ENCODE measurements around the gene SLFNL1. TPM values are rescaled to one million over a fixed set of nuclear protein-coding genes. Genes with fewer than 3 reads are reported as not detected.

The SLFNL1 gene
- total and polyA plus RNA-seq, 4 donors = 0.02 to 0.68 (median 0.38) TPM

DNA sequence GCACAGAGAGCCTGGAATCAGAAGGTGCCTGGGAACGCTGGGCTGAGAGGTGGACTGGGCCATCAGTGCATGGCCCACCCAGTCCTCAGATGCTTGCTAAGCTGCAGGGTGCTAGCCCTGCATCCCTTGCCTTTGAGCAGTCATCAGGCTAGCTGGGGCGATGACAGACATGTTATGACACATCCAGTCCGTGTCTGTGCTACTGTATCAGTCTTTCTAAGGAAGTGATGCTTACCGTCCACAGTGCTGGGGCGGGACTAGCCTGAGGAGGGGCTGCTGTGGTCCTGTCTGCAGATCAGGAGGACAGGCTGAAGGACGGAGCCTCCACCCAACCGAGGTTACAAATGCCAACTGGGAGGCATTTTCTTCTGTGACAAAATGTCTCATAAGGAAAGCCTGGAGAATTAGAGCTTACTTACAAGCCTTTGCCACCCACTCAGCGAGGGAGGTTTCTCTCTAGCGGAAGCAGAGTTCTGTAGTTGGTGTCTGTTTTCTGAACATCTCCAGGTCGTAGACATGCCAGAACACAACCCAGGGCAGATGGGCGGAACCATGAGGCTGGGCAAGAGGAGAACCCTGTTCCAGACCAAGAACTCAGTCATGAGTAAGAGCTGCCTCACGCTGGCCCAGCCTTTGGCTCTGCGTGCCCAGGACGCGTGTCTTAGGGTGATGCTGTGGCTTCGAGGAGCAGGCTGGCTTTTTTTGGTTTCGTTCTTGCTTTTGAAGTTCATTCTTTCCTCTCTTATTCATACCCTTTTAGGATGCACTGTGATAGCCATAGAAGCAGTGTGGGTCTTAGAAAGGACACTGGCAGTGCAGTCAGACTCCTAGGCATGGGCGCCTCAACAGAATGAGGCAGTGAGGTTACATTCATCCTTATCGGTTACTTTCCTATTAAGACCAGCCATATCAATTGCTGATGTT, 14.3 kb downstream of the SLFNL1 start:
- H3K4me1 ChIP-seq (ENCODE audit: control insufficient read depth in 4 of 4, insufficient read depth in 4 of 4, low read length in 3 of 4) = peaks cover 2 to 5% (median 4%) of the 10 kb centered on the region in 4 donors
- WGBS = 95% methylated on average over 19 of the region's 19 CpGs
- no peak for DNase-seq (ENCODE audit: low spot score)
- no peak overlapping the region for H3K4me3 ChIP-seq (ENCODE audit: low read depth in 1 of 3, low read length in 3 of 3)
- TF ChIP-seq RXRA (IDR thresholded peaks at IDR 0.05) (no peak), NR2F2 (IDR thresholded peaks at IDR 0.05) (no peak)
- H3K27me3 ChIP-seq (ENCODE audit: control insufficient read depth in 4 of 4, insufficient read depth in 4 of 4, low read length in 3 of 4) = no peaks in the 10 kb centered on the region
- H3K36me3 ChIP-seq (ENCODE audit: control insufficient read depth in 4 of 4, insufficient read depth in 3 of 4, low read depth in 1 of 4, low read length in 3 of 4) = peaks cover 14 to 87% (median 79%) of the 10 kb centered on the region in 4 donors
- no peaks in the 10 kb centered on the region for H3K9me3 ChIP-seq (ENCODE audit: control insufficient read depth in 4 of 4, low read length in 3 of 4)
- H3K27ac ChIP-seq (ENCODE audit: low read depth in 1 of 2, low read length in 2 of 2) = no peak overlapping the region
- no peak overlapping the region for H3K9ac ChIP-seq (ENCODE audit: low read depth in 1 of 2, low read length in 2 of 2)

DNA sequence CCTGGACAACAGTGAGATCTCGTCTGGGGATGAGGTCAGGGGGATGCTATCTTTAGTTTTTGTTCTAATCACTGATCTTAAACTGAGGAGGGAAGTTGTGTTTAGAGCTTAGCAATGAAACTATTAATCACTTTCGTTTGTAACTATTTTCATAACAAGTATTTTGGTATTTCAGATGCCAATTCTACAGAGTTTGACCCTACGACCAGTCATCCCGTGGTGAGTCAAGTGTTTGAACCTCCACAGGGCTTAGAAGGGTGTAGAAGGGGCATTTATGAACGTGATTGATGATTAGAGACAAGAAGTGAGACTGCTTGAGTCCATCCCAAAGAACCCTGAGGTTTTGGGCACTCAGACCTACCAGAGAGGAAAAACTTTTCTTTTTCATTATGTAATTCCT, 15.6 kb downstream of the SLFNL1 start:
- H3K9me3 ChIP-seq (ENCODE audit: control insufficient read depth in 4 of 4, low read length in 3 of 4) = no peaks in the 10 kb centered on the region
- no peak overlapping the region for H3K9ac ChIP-seq (ENCODE audit: low read depth in 1 of 2, low read length in 2 of 2)
- no peak overlapping the region for H3K27ac ChIP-seq (ENCODE audit: low read depth in 1 of 2, low read length in 2 of 2)
- DNase-seq (ENCODE audit: low spot score) = no peak
- peaks cover 14 to 87% (median 76%) of the 10 kb centered on the region in 4 donors for H3K36me3 ChIP-seq (ENCODE audit: control insufficient read depth in 4 of 4, insufficient read depth in 3 of 4, low read depth in 1 of 4, low read length in 3 of 4)
- peaks cover 2 to 5% (median 4%) of the 10 kb centered on the region in 4 donors for H3K4me1 ChIP-seq (ENCODE audit: control insufficient read depth in 4 of 4, insufficient read depth in 4 of 4, low read length in 3 of 4)
- 87% methylated on average over 5 of the region's 5 CpGs for WGBS
- TF ChIP-seq NR2F2 (IDR thresholded peaks at IDR 0.05) (no peak), MAX (IDR thresholded peaks at IDR 0.05) (no peak), FOXA1 (IDR thresholded peaks at IDR 0.05) (no peak), HNF4G (IDR thresholded peaks at IDR 0.05) (no peak), FOXA2 (IDR thresholded peaks at IDR 0.05) (no peak), ATF3 (IDR thresholded peaks at IDR 0.05) (no peak), RXRA (IDR thresholded peaks at IDR 0.05) (no peak), YY1 (IDR thresholded peaks at IDR 0.05) (no peak), JUND (IDR thresholded peaks at IDR 0.05) (no peak), RAD21 (IDR thresholded peaks at IDR 0.05) (no peak), EGR1 (IDR thresholded peaks at IDR 0.05; ENCODE audit: low read depth in 2 of 2) (no peak), CTCF (IDR thresholded peaks at IDR 0.05; ENCODE audit: low read depth, low read length, missing input control) (no peak)
- H3K4me3 ChIP-seq (ENCODE audit: low read depth in 1 of 3, low read length in 3 of 3) = no peak overlapping the region
- no peaks in the 10 kb centered on the region for H3K27me3 ChIP-seq (ENCODE audit: control insufficient read depth in 4 of 4, insufficient read depth in 4 of 4, low read length in 3 of 4)

- peak; percentile 86 for DNase-seq (ENCODE audit: low spot score)
- Histone ChIP-seq H3K4me1 (ENCODE audit: control insufficient read depth in 4 of 4, insufficient read depth in 4 of 4, low read length in 3 of 4) (peaks cover 2 to 5% (median 4%) of the 10 kb centered on the region in 4 donors), H3K27ac (ENCODE audit: low read depth in 1 of 2, low read length in 2 of 2) (no peak overlapping the region), H3K9ac (ENCODE audit: low read depth in 1 of 2, low read length in 2 of 2) (no peak overlapping the region), H3K9me3 (ENCODE audit: control insufficient read depth in 4 of 4, low read length in 3 of 4) (no peaks in the 10 kb centered on the region), H3K4me3 (ENCODE audit: low read depth in 1 of 3, low read length in 3 of 3) (no peak overlapping the region), H3K27me3 (ENCODE audit: control insufficient read depth in 4 of 4, insufficient read depth in 4 of 4, low read length in 3 of 4) (no peaks in the 10 kb centered on the region), H3K36me3 (ENCODE audit: control insufficient read depth in 4 of 4, insufficient read depth in 3 of 4, low read depth in 1 of 4, low read length in 3 of 4) (peaks cover 13 to 84% (median 72%) of the 10 kb centered on the region in 4 donors)
- WGBS = 42% methylated on average over 11 of the region's 11 CpGs
- TF ChIP-seq FOXA2 (IDR thresholded peaks at IDR 0.05) (no peak), SP1 (IDR thresholded peaks at IDR 0.05) (peak; percentile 57), FOXA1 (IDR thresholded peaks at IDR 0.05) (no peak), JUND (IDR thresholded peaks at IDR 0.05) (peak; percentile 22 to 45), YY1 (IDR thresholded peaks at IDR 0.05) (peak; percentile 35), CTCF (IDR thresholded peaks at IDR 0.05; ENCODE audit: low read depth, low read length, missing input control) (peak; percentile 54), REST (IDR thresholded peaks at IDR 0.05) (no peak), RXRA (IDR thresholded peaks at IDR 0.05) (peak; percentile 51 to 53), RAD21 (IDR thresholded peaks at IDR 0.05) (peak; percentile 84 to 89)
- TF ChIP-seq, protein P1, sequence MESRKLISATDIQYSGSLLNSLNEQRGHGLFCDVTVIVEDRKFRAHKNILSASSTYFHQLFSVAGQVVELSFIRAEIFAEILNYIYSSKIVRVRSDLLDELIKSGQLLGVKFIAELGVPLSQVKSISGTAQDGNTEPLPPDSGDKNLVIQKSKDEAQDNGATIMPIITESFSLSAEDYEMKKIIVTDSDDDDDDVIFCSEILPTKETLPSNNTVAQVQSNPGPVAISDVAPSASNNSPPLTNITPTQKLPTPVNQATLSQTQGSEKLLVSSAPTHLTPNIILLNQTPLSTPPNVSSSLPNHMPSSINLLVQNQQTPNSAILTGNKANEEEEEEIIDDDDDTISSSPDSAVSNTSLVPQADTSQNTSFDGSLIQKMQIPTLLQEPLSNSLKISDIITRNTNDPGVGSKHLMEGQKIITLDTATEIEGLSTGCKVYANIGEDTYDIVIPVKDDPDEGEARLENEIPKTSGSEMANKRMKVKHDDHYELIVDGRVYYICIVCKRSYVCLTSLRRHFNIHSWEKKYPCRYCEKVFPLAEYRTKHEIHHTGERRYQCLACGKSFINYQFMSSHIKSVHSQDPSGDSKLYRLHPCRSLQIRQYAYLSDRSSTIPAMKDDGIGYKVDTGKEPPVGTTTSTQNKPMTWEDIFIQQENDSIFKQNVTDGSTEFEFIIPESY (IDR thresholded peaks at IDR 0.05) = no peak
Measured at GRCh38 chr1:41003640-41004220, 17.8 kb downstream of the SLFNL1 start.
